ENCODE measurements around the gene RASAL1. TPM values are rescaled to one million over a fixed set of nuclear protein-coding genes. Genes with fewer than 3 reads are reported as not detected.

Gene RASAL1
- total RNA-seq, 2 experiments from 2014 or later: 0.20 to 0.40 TPM

GRCh38 chr12:113170926-113171325 lies 35.4 kb upstream of the RASAL1 start:
- CTCF ChIA-PET: interaction anchor here (0.7 to 1.0 kb wide), 3 partner anchors 8 to 101 kb away, joined by 3 to 4 read pairs (median 4); no protein-coding TSS in a partner anchor
- Mint-ChIP-seq H3K27me3 (no peaks in the 10 kb centered on the region), H3K4me3 (no peak overlapping the region), H3K27ac (no peak overlapping the region), H3K36me3 (ENCODE audit: low read depth) (peaks cover 45% of the 10 kb centered on the region), H3K4me1 (peaks cover 2% of the 10 kb centered on the region), H3K9me3 (no peaks in the 10 kb centered on the region)
- DNase-seq: no peak
- POLR2A ChIA-PET: no interaction called here

- no peaks in the 10 kb centered on the region for H3K27me3 Mint-ChIP-seq
- CTCF ChIA-PET: interaction anchor here (0.8 to 1.0 kb wide), 2 partner anchors 8 to 100 kb away, joined by 4 read pairs; no protein-coding TSS in a partner anchor
- H3K4me1 Mint-ChIP-seq: peaks cover 2% of the 10 kb centered on the region
- peaks cover 44% of the 10 kb centered on the region for H3K36me3 Mint-ChIP-seq (ENCODE audit: low read depth)
- H3K27ac Mint-ChIP-seq: no peak overlapping the region
- no peak overlapping the region for H3K4me3 Mint-ChIP-seq
- POLR2A ChIA-PET: no interaction called here
- DNase-seq: no peak
- H3K9me3 Mint-ChIP-seq: no peaks in the 10 kb centered on the region
These were observed 34.9 kb upstream of the RASAL1 start for GRCh38 chr12:113170457-113170856.

DNA sequence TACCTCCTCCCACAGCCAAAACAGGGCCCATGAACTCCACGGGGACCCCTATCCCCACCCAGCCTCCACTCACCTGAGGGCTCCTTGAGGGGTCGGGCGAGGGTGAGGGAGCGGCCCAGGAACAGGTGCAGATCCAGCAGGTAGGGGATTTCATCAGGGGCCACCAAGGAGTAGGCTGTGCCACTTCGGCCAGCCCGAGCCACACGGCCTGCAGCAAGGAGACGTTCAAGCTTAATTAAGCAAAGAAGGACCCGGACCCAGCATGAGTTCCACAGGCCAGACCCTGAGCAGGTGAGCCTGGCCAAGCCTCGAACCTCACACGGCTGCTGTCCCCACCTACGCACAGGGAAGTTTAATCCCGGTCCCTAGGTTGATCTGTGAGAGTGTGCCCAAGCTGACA lies 34.1 kb upstream of the RASAL1 start:
- H3K27ac Mint-ChIP-seq: no peak overlapping the region
- POLR2A ChIA-PET: no interaction called here

DNA sequence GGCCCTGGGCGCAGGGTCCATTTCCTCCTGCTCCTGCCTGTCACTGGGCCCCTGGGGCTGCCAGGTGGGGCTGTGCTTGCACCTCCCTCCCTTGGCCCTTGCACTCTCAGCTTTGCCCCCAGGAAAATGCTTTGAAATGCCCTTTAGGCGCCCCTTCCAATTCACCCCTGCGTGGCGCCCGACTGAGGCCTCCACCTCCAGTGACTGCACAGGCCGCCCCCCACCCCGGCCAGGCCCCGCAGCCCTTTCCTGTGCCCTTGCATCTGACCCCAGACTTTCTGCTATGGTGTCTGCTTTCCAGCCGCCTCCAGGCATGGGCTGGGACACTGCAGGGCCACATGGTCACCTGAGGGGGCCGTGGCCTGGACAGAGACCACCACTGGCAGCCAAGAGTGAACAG lies 32.3 kb upstream of the RASAL1 start:
- DNase-seq: no peak
- Mint-ChIP-seq H3K9me3 (no peaks in the 10 kb centered on the region), H3K36me3 (ENCODE audit: low read depth) (peaks cover 41% of the 10 kb centered on the region), H3K4me1 (no peaks in the 10 kb centered on the region), H3K4me3 (no peak overlapping the region), H3K27me3 (no peaks in the 10 kb centered on the region), H3K27ac (no peak overlapping the region)
- CTCF ChIA-PET: interaction anchor here (1.0 kb wide), 1 partner anchor 10 kb away, joined by 4 read pairs; no protein-coding TSS in a partner anchor
- POLR2A ChIA-PET: interaction anchor here (0.6 kb wide), 1 partner anchor 22 kb away, joined by 4 read pairs; no protein-coding TSS in a partner anchor

More for the DNA sequence above, 34.1 kb upstream of the RASAL1 start:
- peaks cover 43% of the 10 kb centered on the region for H3K36me3 Mint-ChIP-seq (ENCODE audit: low read depth)
- H3K9me3 Mint-ChIP-seq: no peaks in the 10 kb centered on the region
- CTCF ChIA-PET: no interaction called here
- peaks cover 2% of the 10 kb centered on the region for H3K4me1 Mint-ChIP-seq
- H3K4me3 Mint-ChIP-seq: no peak overlapping the region
- H3K27me3 Mint-ChIP-seq: no peaks in the 10 kb centered on the region
- DNase-seq: no peak

DNA sequence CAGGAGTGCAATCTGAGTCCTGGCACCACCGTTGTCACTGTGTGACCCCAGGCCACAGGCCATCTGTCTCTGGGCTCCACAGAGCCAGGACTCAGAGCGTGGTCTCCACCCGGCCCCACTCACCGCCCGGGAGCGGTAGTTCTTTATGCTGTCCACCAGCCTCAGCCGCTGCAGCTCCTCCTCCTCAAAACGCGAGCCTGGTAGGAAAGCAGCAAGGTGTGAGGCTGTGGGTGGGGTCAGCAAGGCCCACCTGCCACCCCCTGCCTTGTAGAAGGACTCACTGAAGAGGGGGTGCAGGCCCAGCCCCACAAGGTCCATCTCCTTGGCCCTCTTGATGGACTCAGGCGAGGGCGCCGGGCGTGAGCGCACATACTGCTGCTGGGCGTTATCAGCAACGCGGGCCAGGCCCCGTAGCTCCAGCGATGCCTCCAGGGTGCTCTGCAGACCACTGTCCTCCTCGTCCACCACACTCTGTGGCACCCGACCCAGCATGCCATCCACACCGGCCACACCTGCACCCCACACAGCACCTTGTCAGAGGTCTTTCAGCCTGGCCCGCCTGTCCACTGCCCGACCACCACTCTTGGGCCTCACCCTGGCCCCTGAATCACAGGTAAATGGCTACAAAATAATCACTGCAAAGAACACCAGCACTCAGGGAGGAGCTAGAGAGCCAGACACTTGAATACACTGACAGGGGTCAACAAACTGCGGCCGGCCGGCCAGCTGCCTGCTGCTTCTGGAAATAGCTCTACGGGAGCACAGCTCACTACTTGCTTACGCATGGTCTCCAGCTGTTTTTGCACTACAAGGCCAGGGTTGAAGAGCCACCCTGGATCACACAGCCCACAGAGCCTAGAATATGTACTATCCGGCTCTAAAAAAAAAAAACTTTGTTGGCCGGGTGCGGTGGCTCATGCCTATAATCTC lies 30.2 kb upstream of the RASAL1 start:
- Mint-ChIP-seq H3K4me1 (no peaks in the 10 kb centered on the region), H3K36me3 (ENCODE audit: low read depth) (peaks cover 32% of the 10 kb centered on the region), H3K4me3 (no peak overlapping the region), H3K27me3 (no peaks in the 10 kb centered on the region), H3K27ac (no peak overlapping the region), H3K9me3 (no peaks in the 10 kb centered on the region)
- ChIA-PET POLR2A (no interaction called here), CTCF (interaction anchor here (0.9 to 1.3 kb wide), 3 partner anchors 9 to 117 kb away, joined by 3 to 4 read pairs (median 3); no protein-coding TSS in a partner anchor)
- no peak for DNase-seq

GRCh38 chr12:113164014-113164413 lies 28.5 kb upstream of the RASAL1 start:
- CTCF ChIA-PET: no interaction called here
- Mint-ChIP-seq H3K27me3 (no peaks in the 10 kb centered on the region), H3K9me3 (no peaks in the 10 kb centered on the region), H3K4me1 (no peaks in the 10 kb centered on the region), H3K36me3 (ENCODE audit: low read depth) (peaks cover 35% of the 10 kb centered on the region), H3K27ac (no peak overlapping the region), H3K4me3 (no peak overlapping the region)
- DNase-seq: no peak
- POLR2A ChIA-PET: no interaction called here

- H3K36me3 Mint-ChIP-seq (ENCODE audit: low read depth): peaks cover 38% of the 10 kb centered on the region
- no peaks in the 10 kb centered on the region for H3K27me3 Mint-ChIP-seq
- CTCF ChIA-PET: interaction anchor here (0.7 to 1.7 kb wide), 2 partner anchors 8 to 10 kb away, joined by 4 read pairs; no protein-coding TSS in a partner anchor
- no peaks in the 10 kb centered on the region for H3K9me3 Mint-ChIP-seq
- DNase-seq: no peak
- no peak overlapping the region for H3K27ac Mint-ChIP-seq
- POLR2A ChIA-PET: no interaction called here
- H3K4me3 Mint-ChIP-seq: no peak overlapping the region
- H3K4me1 Mint-ChIP-seq: no peaks in the 10 kb centered on the region
These were observed 27.4 kb upstream of the RASAL1 start for GRCh38 chr12:113163030-113163360.

GRCh38 chr12:113162102-113163029 lies 26.8 kb upstream of the RASAL1 start:
- Mint-ChIP-seq H3K4me1 (no peaks in the 10 kb centered on the region), H3K27ac (no peak overlapping the region), H3K4me3 (no peak overlapping the region), H3K36me3 (ENCODE audit: low read depth) (peaks cover 41% of the 10 kb centered on the region), H3K9me3 (no peaks in the 10 kb centered on the region), H3K27me3 (no peaks in the 10 kb centered on the region)
- DNase-seq: no peak
- ChIA-PET CTCF (interaction anchor here (0.7 to 1.7 kb wide), 3 partner anchors 9 to 12 kb away, joined by 4 to 7 read pairs (median 4); no protein-coding TSS in a partner anchor), POLR2A (interaction anchor here (0.6 kb wide), 1 partner anchor 9 kb away, joined by 6 read pairs; no protein-coding TSS in a partner anchor)

DNA sequence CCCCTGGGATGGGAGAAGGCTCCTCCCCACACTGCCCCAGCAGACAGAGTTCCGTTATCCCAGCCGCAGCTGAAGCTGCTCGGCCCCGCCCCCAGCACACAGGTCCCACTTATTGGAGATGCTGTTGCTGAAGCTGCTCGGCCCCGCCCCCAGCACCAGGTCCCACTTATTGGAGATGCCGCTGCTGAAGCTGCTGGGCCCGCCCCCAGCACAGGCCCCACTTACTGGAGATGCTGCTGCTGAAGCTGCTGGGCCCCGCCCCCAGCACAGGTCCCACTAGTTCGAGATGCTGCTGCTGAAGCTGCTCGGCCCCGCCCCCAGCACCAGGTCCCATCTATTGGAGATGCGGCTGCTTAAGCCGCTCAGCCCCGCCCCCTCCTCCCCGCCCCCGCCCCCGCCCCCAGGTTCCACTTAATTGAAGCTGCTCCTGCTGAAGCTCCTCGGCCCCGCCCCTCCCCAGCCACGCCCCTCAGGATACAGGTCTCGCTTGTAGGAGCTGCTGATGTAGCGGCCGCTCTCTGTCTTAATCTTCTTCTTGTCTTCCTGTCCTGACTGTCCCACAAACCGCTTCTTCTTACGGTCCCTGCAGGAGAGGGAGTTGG lies 26.0 kb upstream of the RASAL1 start:
- ChIA-PET POLR2A (interaction anchor here (0.6 kb wide), 1 partner anchor 8 kb away, joined by 6 read pairs; no protein-coding TSS in a partner anchor), CTCF (interaction anchor here (0.6 to 1.6 kb wide), 3 partner anchors 12 to 141 kb away, joined by 4 to 7 read pairs (median 4); no protein-coding TSS in a partner anchor)
- no peak for DNase-seq
- Mint-ChIP-seq H3K4me3 (no peak overlapping the region), H3K36me3 (ENCODE audit: low read depth) (peaks cover 42% of the 10 kb centered on the region), H3K4me1 (peaks cover under 1% of the 10 kb centered on the region), H3K27ac (peak overlapping the region; percentile 50), H3K9me3 (no peaks in the 10 kb centered on the region), H3K27me3 (peaks cover under 1% of the 10 kb centered on the region)

GRCh38 chr12:113159937-113160336 lies 24.4 kb upstream of the RASAL1 start:
- H3K27ac Mint-ChIP-seq: no peak overlapping the region
- H3K9me3 Mint-ChIP-seq: no peaks in the 10 kb centered on the region
- H3K36me3 Mint-ChIP-seq (ENCODE audit: low read depth): peaks cover 38% of the 10 kb centered on the region
- H3K4me1 Mint-ChIP-seq: peaks cover 11% of the 10 kb centered on the region
- DNase-seq: no peak
- no peak overlapping the region for H3K4me3 Mint-ChIP-seq
- ChIA-PET POLR2A (no interaction called here), CTCF (interaction anchor here (1.1 to 1.2 kb wide), 2 partner anchors 17 to 48 kb away, joined by 3 to 5 read pairs; no protein-coding TSS in a partner anchor)
- H3K27me3 Mint-ChIP-seq: peaks cover 3% of the 10 kb centered on the region

DNA sequence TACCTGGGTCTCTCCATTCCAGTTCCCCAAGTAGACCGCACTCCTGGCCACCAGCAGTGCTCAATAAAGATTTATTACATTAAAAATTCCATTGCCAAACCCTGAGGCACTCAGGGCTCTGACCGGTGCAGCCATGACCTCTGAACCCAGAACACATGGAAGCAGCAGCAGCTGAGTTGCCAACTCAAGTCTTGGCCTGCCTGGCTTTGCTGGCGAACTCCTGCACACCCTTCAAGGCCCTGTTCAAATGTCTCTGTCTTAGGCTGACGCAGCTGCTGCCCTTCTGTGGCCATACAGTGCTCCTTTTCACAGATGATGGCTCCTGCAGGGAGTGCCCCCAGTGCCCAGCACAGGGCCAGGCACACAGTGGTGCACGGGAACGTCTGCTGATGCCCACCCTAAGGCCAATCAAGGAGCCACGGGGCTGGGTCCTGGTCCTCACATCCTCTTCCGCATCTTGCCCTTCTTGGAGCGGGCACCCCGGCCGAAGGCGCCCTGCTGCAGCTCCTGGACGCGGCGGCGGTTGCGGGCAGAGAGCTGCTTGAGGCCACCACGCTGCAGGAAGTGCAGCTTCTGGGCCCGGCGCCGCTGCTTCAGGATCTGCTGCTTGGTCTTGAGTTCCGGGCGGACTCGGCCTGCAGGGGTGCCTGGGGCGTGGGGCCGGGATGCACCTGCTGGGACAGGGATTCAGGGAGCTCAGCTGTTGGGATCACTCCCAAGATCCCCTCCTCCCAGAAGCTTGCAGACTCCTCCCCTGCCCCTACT lies 23.1 kb upstream of the RASAL1 start:
- CTCF ChIA-PET: interaction anchor here (0.6 to 1.6 kb wide), 4 partner anchors 9 to 110 kb away, joined by 3 to 4 read pairs (median 4); no protein-coding TSS in a partner anchor

More for the DNA sequence above, 23.1 kb upstream of the RASAL1 start:
- no peak for DNase-seq
- POLR2A ChIA-PET: no interaction called here
- Mint-ChIP-seq H3K36me3 (ENCODE audit: low read depth) (peaks cover 38% of the 10 kb centered on the region), H3K4me3 (no peak overlapping the region), H3K4me1 (peaks cover 16% of the 10 kb centered on the region), H3K27ac (no peak overlapping the region), H3K27me3 (peaks cover 8% of the 10 kb centered on the region), H3K9me3 (no peaks in the 10 kb centered on the region)

Measured in activated CD4-positive, alpha-beta T cell treated with anti-CD3 and anti-CD28 coated beads, Interleukin-2, amount 10 ng/mL, durations not matched to agents 7 days and 5 days (primary cell).